GM12878 (cell line): ENCODE measurements around the gene SERPINB10. TPM values are rescaled to one million over a fixed set of nuclear protein-coding genes. Genes with fewer than 3 reads are reported as not detected.

Source experiments
- ATAC-seq: fragments of 200-7000 bp; cut with Tn5 transposase; 3 replicates; pipeline ENCODE4 v1.9.1; 2020; ENCODE audit warnings: mild to moderate bottlenecking, moderate library complexity
- BruUV-seq: library from RNA; stranded (reverse); fragments of 400-500 nt; replicated peaks from 2 replicates; lab custom pipeline; 2021; lab: Mats Ljungman, UMichigan
- CTCF ChIA-PET: fragments of 300-600 bp; sonication (Branson Sonifier 250); formaldehyde crosslinking; extraction: SDS; loops from one replicate; lab custom pipeline; 2021; ENCODE audit warnings: inconsistent platforms; lab: Yijun Ruan, JAX
- POLR2A ChIA-PET: fragments of 350-600 bp; formaldehyde crosslinking; extraction: SDS; loops from one replicate; lab custom pipeline; 2021; ENCODE audit warnings: inconsistent platforms; lab: Charles Lee
- RAD21 ChIA-PET: fragments of 300-600 bp; sonication (Branson Sonifier 250); formaldehyde crosslinking; loops from one replicate; lab custom pipeline; 2023; ENCODE audit warnings: antibody characterized with exemption; ENCODE audit not compliant: unreplicated experiment; lab: Charles Lee
- SMC1A ChIA-PET: fragments of 300-600 bp; sonication (Branson Sonifier 250); formaldehyde crosslinking; loops from one replicate; lab custom pipeline; 2023; ENCODE audit not compliant: unreplicated experiment, uncharacterized antibody; lab: Charles Lee
- DNase-seq: peaks from one replicate; pipeline ENCODE4 v3.0.0-alpha.2; 2011; ENCODE audit warnings: low read depth, low spot score
- FAIRE-seq: peaks from 3 replicates; lab custom pipeline; 2011; peaks lifted over from hg19 to GRCh38; lab: Jason Lieb, UNC
- H2AFZ ChIP-seq: 2 replicates; pipeline ENCODE4 v1.6.0; 2011; ENCODE audit warnings: low read depth, low read length, control low read depth; ENCODE audit not compliant: control insufficient read depth
- H3K27ac ChIP-seq: 2 replicates; pipeline ENCODE4 v1.5.1; 2011; ENCODE audit warnings: control low read depth; ENCODE audit not compliant: control insufficient read depth, insufficient read depth
- H3K27me3 ChIP-seq, 2 experiments: replicated peaks in 1 of 2; 2 replicates each; pipeline versions ENCODE4 v1.6.0 to v1.6.1; 2011; ENCODE audit warnings: low read length in 1 of 2; ENCODE audit not compliant: control insufficient read depth in 2 of 2, insufficient read depth in 2 of 2
- H3K36me3 ChIP-seq, 2 experiments: 2 replicates each; pipeline ENCODE4 v1.5.1; 2011; ENCODE audit warnings: low read length in 1 of 2; ENCODE audit not compliant: control insufficient read depth in 2 of 2, insufficient read depth in 2 of 2
- H3K4me1 ChIP-seq: 2 replicates; pipeline ENCODE4 v1.6.1; 2011; ENCODE audit warnings: mild to moderate bottlenecking, low read length, moderate library complexity, mixed read lengths; ENCODE audit not compliant: control insufficient read depth, insufficient read depth
- H3K4me2 ChIP-seq: 2 replicates; pipeline ENCODE4 v1.6.0; 2011; ENCODE audit warnings: control low read depth; ENCODE audit not compliant: control insufficient read depth, insufficient read depth
- H3K4me3 ChIP-seq: fragments of 200-600 bp; sonication (generic); 2 replicates; pipeline ENCODE4 v1.5.1; 2016
- H3K79me2 ChIP-seq: 2 replicates; pipeline ENCODE4 v1.6.0; 2011; ENCODE audit warnings: low read length; ENCODE audit not compliant: control insufficient read depth, insufficient read depth
- H3K9ac ChIP-seq: 2 replicates; pipeline ENCODE4 v1.8.0; 2011; ENCODE audit warnings: low read length, control low read depth, mixed read lengths; ENCODE audit not compliant: control insufficient read depth, insufficient read depth
- H3K9me3 ChIP-seq: replicated peaks from 3 replicates; pipeline ENCODE4 v1.5.1; 2011; ENCODE audit warnings: mild to moderate bottlenecking, low read length; ENCODE audit not compliant: control insufficient read depth, insufficient read depth
- H4K20me1 ChIP-seq: 2 replicates; pipeline ENCODE4 v1.6.0; 2011; ENCODE audit not compliant: control insufficient read depth, insufficient read depth
- BMI1 ChIP-seq: fragments of 450-650 bp; IDR thresholded peaks from 2 replicates; pipeline ENCODE4 v1.6.1; 2016; ENCODE audit warnings: mild to moderate bottlenecking, moderate library complexity, borderline replicate concordance
- CEBPB ChIP-seq, 2 experiments: fragments of 150-350 bp in 1 of 2; IDR thresholded peaks; 2 replicates each; pipeline ENCODE4 v1.6.1; 2012 to 2014; ENCODE audit warnings: low read depth in 2 of 2, low read length in 2 of 2, borderline replicate concordance in 1 of 2, inconsistent platforms in 1 of 2
- EED ChIP-seq: sonication (generic); IDR thresholded peaks from 2 replicates; pipeline ENCODE4 v1.6.1; 2016; ENCODE audit warnings: antibody characterized with exemption, low read depth
- KDM1A ChIP-seq: fragments of 200-600 bp; sonication (generic); IDR thresholded peaks from 2 replicates; pipeline ENCODE4 v1.6.1; 2016; ENCODE audit warnings: borderline replicate concordance
- RAD21 ChIP-seq: IDR thresholded peaks from 2 replicates; pipeline ENCODE4 v1.6.1; 2011; ENCODE audit warnings: mild to moderate bottlenecking, low read depth, low read length, moderate library complexity; ENCODE audit not compliant: insufficient read depth
- SIX5 ChIP-seq: IDR thresholded peaks from 2 replicates; pipeline ENCODE4 v1.6.1; 2011; ENCODE audit warnings: mild to moderate bottlenecking, low read depth, low read length, moderate library complexity; ENCODE audit not compliant: severe bottlenecking
- SP1 ChIP-seq: IDR thresholded peaks from one replicate; pipeline ENCODE4 v1.6.1; 2011; ENCODE audit warnings: low read depth, low read length
- WRNIP1 ChIP-seq: IDR thresholded peaks from 2 replicates; pipeline ENCODE4 v1.6.1; 2011; ENCODE audit warnings: low read depth, low read length, improper control_type of control experiment, borderline replicate concordance
- ZNF217 ChIP-seq: fragments of 450-650 bp; IDR thresholded peaks from 2 replicates; pipeline ENCODE4 v1.6.1; 2017; ENCODE audit warnings: antibody characterized with exemption, mild to moderate bottlenecking
- ZNF622 ChIP-seq: fragments of 450-650 bp; IDR thresholded peaks from 2 replicates; pipeline ENCODE4 v1.6.1; 2017; ENCODE audit warnings: mild to moderate bottlenecking, inconsistent platforms
- WGBS: methylation state at CpG from one replicate; pipeline ENCODE4 v1.1.6; 2016; ENCODE audit warnings: low lambda C conversion rate; ENCODE audit not compliant: insufficient replicate concordance, insufficient coverage; ENCODE audit errors: missing lambda C conversion rate; 5-methylcytosine and 5-hydroxymethylcytosine counted together
- in situ Hi-C: fragments of 300-500 bp; cut with MboI; formaldehyde crosslinking; loops from 9 replicates; pipeline ENCODE4 v1.14.3; 2018; ENCODE audit warnings: mixed read lengths
- intact Hi-C: fragments of 100-400 bp; cut with micrococcal nuclease; formaldehyde crosslinking; loops from one replicate; pipeline ENCODE4 v1.14.2; 2022; ENCODE audit not compliant: unreplicated experiment
- polyA plus RNA-seq, 11 experiments: library from polyadenylated mRNA; depleted of rRNA in 4 of 11; unstranded in 6 of 11; stranded (reverse) in 5 of 11; fragments of >200 nt; fragmentation: Nextera tagmentation in 4 of 11; fragmentation: Illumina TruSeq in 1 of 11; extraction: Ambion mirVana in 4 of 11; extraction: Trizol in 1 of 11; gene quantifications; 1 replicate in 1 of 11; 2 replicates in 10 of 11; pipeline versions ENCODE4 v1.2.1 to v1.2.3, GENCODE V29; 2011 to 2016; ENCODE audit warnings: inconsistent platforms in 2 of 11, missing spikeins in 2 of 11, low read depth in 1 of 11
- total RNA-seq, 4 experiments: library from RNA; depleted of rRNA in 3 of 4; stranded (reverse); fragments of >200 nt in 3 of 4; fragmentation: Illumina TruSeq in 1 of 4; extraction: Trizol in 1 of 4; gene quantifications; 2 replicates each; pipeline versions ENCODE4 v1.2.1 to v1.2.3, GENCODE V29; 2013 to 2021
- TF ChIP-seq, protein P1 (sequence below): fragments of 450-650 bp; IDR thresholded peaks from 2 replicates; pipeline ENCODE4 v1.6.1; 2016; ENCODE audit warnings: mild to moderate bottlenecking

Gene SERPINB10
- total and polyA plus RNA-seq, 10 of the 15 experiments (the other 5 are each of a cell fraction or from before 2014, with no cell fraction given): 12.0 to 83.5 (median 24.1) TPM

DNA sequence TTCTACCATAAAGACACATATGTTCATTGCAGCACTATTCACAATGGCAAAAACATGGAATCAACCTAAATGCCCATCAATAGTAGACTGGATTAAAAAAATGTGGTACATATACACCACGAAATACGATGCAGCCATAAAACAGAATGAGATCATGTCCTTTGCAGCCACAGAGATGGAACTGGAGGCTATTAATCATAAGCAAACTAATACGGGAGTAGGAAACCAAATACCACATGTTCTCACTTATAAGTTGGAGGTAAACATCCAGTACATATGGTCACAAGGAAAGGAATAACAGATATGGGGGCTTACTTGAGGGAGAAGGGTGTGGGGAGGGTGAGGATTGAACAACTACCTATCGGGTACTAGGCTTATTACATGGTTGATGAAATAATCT lies 49.0 kb downstream of the SERPINB10 start (continued):
- TF ChIP-seq EED: no peak
- TF ChIP-seq SP1: no peak

DNA sequence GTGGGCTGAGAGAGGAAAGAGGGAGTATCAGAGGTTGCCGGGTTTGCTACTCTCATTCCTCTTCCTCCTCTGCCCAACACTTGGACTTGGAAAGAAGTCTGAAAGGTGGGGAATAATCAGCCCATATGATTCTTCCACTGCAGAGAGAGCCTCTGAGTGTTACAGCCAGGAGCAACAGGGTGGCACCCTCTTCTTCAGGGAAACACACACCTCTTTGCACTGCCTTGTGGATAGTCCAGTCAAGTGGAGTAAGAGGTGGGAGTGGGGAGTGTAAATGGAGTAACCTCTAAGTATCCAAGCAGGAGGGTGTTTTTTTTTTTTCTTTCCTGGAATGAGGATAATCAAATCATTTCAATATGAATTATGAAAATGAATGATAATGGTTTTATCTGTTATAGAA lies 53.1 kb downstream of the SERPINB10 start:
- SMC1A ChIA-PET: interaction anchor here (4.2 to 5.6 kb wide), 2 partner anchors 14 to 25 kb away, joined by 24 to 30 read pairs; no protein-coding TSS in a partner anchor

More for the DNA sequence above, 53.1 kb downstream of the SERPINB10 start:
- TF ChIP-seq CEBPB (IDR thresholded peaks at IDR 0.05; ENCODE audit: borderline replicate concordance in 1 of 2, low read depth in 2 of 2, low read length in 2 of 2): no peak
- no peak for TF ChIP-seq BMI1
- TF ChIP-seq ZNF622: no peak
- no peak for TF ChIP-seq ZNF217
- TF ChIP-seq SIX5: no peak
- TF ChIP-seq RAD21: no peak
- TF ChIP-seq, protein P1, sequence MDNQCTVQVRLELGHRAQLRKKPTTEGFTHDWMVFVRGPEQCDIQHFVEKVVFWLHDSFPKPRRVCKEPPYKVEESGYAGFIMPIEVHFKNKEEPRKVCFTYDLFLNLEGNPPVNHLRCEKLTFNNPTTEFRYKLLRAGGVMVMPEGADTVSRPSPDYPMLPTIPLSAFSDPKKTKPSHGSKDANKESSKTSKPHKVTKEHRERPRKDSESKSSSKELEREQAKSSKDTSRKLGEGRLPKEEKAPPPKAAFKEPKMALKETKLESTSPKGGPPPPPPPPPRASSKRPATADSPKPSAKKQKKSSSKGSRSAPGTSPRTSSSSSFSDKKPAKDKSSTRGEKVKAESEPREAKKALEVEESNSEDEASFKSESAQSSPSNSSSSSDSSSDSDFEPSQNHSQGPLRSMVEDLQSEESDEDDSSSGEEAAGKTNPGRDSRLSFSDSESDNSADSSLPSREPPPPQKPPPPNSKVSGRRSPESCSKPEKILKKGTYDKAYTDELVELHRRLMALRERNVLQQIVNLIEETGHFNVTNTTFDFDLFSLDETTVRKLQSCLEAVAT: no peak
- TF ChIP-seq KDM1A: no peak
- TF ChIP-seq WRNIP1: no peak
- ChIA-PET CTCF (interaction anchor here (0.7 to 3.7 kb wide), 5 partner anchors 10 to 444 kb away, joined by 3 to 40 read pairs (median 3); no protein-coding TSS in a partner anchor), POLR2A (no interaction called here), RAD21 (interaction anchor here (0.9 to 3.4 kb wide), 2 partner anchors 8 to 24 kb away, joined by 3 to 14 read pairs; no protein-coding TSS in a partner anchor)
- FAIRE-seq (no peak), DNase-seq (no peak), ATAC-seq (no peak)
- H3K9me3 ChIP-seq: no peaks in the 10 kb centered on the region
- 100% methylated on average over 1 of the region's 1 CpG for WGBS
- in situ Hi-C loops: no loop called here
- H3K27me3 ChIP-seq: no peaks in the 10 kb centered on the region
- no peak overlapping the region for H3K9ac ChIP-seq
- no peaks in the 10 kb centered on the region for H3K4me1 ChIP-seq
- no peaks in the 10 kb centered on the region for H4K20me1 ChIP-seq
- no peak overlapping the region for H3K4me3 ChIP-seq
- no peak overlapping the region for H2AFZ ChIP-seq
- BruUV-seq: no TSS peak
- no peaks in the 10 kb centered on the region; the same call in 1 of the 2 replicates for H3K79me2 ChIP-seq
- no peak overlapping the region for H3K4me2 ChIP-seq
- intact Hi-C loops: no loop called here
- H3K27ac ChIP-seq: no peak overlapping the region
- H3K36me3 ChIP-seq: peaks cover 9 to 13% of the 10 kb centered on the region in 2 experiments
